Activated naive CD8-positive, alpha-beta T cell treated with anti-CD3 and anti-CD28 coated beads, Interleukin-2, amount 10 ng/mL, durations not matched to agents 7 days and 5 days (primary cell): Measurements from ENCODE around the gene TMEM171. TPM values are rescaled to one million over a fixed set of nuclear protein-coding genes. Genes with fewer than 3 reads are reported as not detected.

ENCODE experiments used
- ATAC-seq: fragments of 150-1000 bp; cut with Tn5 transposase; one replicate; pipeline ENCODE4 v1.10.0; 2021; ENCODE audit warnings: low read depth, moderate library complexity
- POLR2A ChIA-PET: fragments of 350-600 bp; sonication (Branson Sonifier 250); formaldehyde crosslinking; loops from one replicate; lab custom pipeline; 2021; ENCODE audit warnings: antibody characterized with exemption; lab: Charles Lee
- DNase-seq: peaks from one replicate; pipeline ENCODE4 v3.0.0; 2021
- H3K27ac Mint-ChIP-seq: one replicate; pipeline ENCODE4 v1.8.0; 2022; ENCODE audit warnings: mild to moderate bottlenecking, mixed read lengths
- H3K27me3 Mint-ChIP-seq: one replicate; pipeline ENCODE4 v1.8.0; 2022; ENCODE audit warnings: mild to moderate bottlenecking, moderate library complexity, mixed read lengths
- H3K36me3 Mint-ChIP-seq: one replicate; pipeline ENCODE4 v1.8.0; 2021; ENCODE audit warnings: mild to moderate bottlenecking, mixed read lengths
- H3K4me1 Mint-ChIP-seq: one replicate; pipeline ENCODE4 v1.8.0; 2021; ENCODE audit warnings: mixed read lengths
- H3K4me3 Mint-ChIP-seq: one replicate; pipeline ENCODE4 v1.8.0; 2022; ENCODE audit warnings: mild to moderate bottlenecking, moderate library complexity, mixed read lengths
- H3K9me3 Mint-ChIP-seq: one replicate; pipeline ENCODE4 v1.8.0; 2021; ENCODE audit warnings: mixed read lengths
- total RNA-seq, 2 experiments: library from RNA; stranded (reverse); gene quantifications; one replicate each; pipeline ENCODE4 v1.2.3, GENCODE V29; 2021

TMEM171 gene
- total RNA-seq, 2 experiments from 2014 or later = 0.25 to 0.31 TPM

DNA sequence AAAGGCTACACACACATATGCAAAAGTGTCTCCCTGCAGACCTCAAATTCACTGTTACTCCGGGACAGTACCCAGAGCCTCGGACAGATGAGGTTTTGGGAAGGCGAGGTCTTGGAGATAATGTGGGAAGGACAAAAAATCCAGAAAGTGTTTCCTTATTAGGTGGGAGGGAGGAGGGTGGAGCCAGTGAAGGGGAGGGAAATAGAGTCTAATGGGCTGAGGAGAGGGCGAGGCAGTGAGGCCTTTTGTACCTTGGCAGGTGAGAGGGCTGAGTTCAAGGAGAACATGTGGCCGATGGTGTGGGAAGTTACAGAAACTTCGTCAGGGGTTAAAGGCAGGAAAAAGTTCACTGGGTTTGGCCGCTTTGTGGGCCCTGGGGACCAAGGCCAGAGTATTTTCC lies 30.5 kb downstream of the TMEM171 start:
- ATAC-seq = no peak
- DNase-seq = no peak
- no peaks in the 10 kb centered on the region for H3K9me3 Mint-ChIP-seq
- no peak overlapping the region for H3K27ac Mint-ChIP-seq
- peaks cover 2% of the 10 kb centered on the region for H3K4me1 Mint-ChIP-seq
- POLR2A ChIA-PET = no interaction called here
- H3K36me3 Mint-ChIP-seq = no peaks in the 10 kb centered on the region
- H3K27me3 Mint-ChIP-seq = peaks cover 71% of the 10 kb centered on the region
- H3K4me3 Mint-ChIP-seq = no peak overlapping the region

DNA sequence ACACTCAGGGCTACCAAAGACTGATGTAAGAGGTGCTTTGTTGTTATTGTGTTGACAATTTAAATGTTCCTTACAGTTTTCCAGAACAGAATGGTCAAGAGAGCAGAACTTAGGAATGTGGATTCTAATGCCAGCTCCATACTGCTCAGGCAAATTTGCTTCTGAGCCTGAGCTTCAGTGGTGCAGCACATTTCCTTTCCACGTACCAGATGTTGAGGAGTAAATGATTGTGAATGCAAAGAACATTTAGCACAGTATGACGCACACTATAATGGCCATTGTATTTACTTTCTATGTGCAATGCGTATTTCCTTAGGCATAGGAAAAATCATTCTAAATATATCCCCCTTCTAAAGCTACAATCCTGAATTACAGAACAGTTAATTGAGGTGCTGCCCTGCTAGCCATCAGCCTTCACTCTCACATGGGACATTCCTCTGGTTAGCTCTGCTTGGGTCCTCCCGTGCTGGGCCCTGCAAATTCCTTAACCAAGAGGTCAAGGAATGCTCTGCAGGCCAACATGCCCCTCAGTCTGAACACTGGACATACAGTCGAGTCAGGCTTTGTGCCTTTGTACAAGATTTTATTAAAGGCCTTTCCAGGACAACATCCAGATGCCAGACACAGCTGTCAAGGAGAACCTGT lies 31.5 kb downstream of the TMEM171 start:
- DNase-seq = no peak
- Mint-ChIP-seq H3K4me1 (peaks cover 2% of the 10 kb centered on the region), H3K9me3 (no peaks in the 10 kb centered on the region), H3K27ac (no peak overlapping the region), H3K36me3 (no peaks in the 10 kb centered on the region), H3K4me3 (no peak overlapping the region), H3K27me3 (peaks cover 71% of the 10 kb centered on the region)
- no peak for ATAC-seq
- POLR2A ChIA-PET = interaction anchor here (0.8 kb wide), 1 partner anchor 311 kb away, joined by 6 read pairs; no protein-coding TSS in a partner anchor

DNA sequence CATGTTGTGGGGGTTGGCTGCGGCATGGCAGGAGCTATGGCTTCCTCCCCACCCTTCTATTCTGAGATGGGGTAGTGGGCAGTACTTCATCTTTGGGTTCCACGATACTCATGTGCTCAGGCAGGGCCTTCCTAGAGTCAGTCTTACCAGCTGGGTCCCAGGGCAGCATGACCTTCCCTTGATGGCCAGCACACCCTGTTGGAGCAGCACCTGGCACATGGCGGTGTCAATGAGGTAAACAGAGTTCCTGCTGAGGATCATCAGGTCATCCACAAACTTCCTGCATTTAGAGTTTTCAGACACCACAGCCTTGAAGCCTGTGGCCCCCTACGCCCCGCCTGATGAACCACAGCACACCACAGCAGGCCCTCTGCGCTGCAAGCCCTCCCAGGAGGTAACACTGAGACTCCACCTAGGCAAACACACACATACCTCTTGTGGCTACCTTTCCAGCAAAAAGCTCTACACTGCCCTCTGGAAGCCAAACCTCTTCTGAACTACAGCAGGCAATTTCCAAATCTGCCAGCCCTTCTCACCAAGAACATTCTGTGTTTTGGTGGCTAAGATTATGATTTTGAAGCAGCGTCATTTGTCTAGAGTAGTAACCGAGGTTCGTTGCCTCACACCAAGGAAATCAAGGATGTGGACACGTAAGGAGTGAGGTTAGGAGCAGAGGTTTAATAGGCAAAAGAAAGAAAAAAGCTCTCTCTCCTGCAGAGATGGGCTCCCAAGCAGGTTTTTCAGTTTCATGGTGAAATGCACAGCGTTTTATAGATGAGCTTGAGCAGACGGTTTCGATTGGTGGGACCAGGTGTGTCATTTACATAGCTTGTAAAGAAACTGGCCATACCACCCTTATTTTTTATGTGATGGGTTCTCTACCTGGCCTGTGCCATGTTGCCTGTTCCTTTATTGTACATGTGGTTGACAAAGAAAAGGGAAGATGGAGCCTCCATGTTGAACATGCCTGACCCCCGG lies 32.3 kb downstream of the TMEM171 start:
- peaks cover 2% of the 10 kb centered on the region for H3K4me1 Mint-ChIP-seq
- POLR2A ChIA-PET = interaction anchor here (0.8 kb wide), 1 partner anchor 312 kb away, joined by 6 read pairs; no protein-coding TSS in a partner anchor
- no peak overlapping the region for H3K4me3 Mint-ChIP-seq
- H3K27ac Mint-ChIP-seq = no peak overlapping the region
- peaks cover 72% of the 10 kb centered on the region for H3K27me3 Mint-ChIP-seq
- H3K36me3 Mint-ChIP-seq = no peaks in the 10 kb centered on the region
- DNase-seq (no peak), ATAC-seq (no peak)
- H3K9me3 Mint-ChIP-seq = no peaks in the 10 kb centered on the region

DNA sequence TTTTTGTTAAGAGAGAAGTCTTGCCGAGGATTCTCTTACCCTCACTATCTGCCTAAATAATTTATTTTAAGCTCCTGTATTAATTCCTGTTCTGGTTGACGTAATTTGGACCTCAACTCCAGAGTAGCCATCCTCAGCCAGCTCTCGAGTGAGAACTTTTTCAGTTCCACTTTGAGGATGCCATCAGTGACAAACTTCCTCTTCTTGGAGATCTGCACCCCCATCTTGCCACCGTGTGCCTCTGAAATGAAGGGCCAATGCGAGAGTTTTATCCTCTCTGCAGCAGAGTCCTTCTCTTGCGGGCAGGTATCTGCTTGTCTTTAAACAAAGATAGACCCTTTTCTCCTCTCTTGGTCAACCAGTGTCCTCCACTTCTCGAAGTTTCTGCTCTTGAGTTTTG lies 33.1 kb downstream of the TMEM171 start:
- POLR2A ChIA-PET = no interaction called here
- Mint-ChIP-seq H3K4me3 (no peak overlapping the region), H3K36me3 (no peaks in the 10 kb centered on the region), H3K27me3 (peaks cover 76% of the 10 kb centered on the region), H3K9me3 (no peaks in the 10 kb centered on the region), H3K27ac (no peak overlapping the region), H3K4me1 (peaks cover 2% of the 10 kb centered on the region)
- ATAC-seq (no peak), DNase-seq (no peak)

DNA sequence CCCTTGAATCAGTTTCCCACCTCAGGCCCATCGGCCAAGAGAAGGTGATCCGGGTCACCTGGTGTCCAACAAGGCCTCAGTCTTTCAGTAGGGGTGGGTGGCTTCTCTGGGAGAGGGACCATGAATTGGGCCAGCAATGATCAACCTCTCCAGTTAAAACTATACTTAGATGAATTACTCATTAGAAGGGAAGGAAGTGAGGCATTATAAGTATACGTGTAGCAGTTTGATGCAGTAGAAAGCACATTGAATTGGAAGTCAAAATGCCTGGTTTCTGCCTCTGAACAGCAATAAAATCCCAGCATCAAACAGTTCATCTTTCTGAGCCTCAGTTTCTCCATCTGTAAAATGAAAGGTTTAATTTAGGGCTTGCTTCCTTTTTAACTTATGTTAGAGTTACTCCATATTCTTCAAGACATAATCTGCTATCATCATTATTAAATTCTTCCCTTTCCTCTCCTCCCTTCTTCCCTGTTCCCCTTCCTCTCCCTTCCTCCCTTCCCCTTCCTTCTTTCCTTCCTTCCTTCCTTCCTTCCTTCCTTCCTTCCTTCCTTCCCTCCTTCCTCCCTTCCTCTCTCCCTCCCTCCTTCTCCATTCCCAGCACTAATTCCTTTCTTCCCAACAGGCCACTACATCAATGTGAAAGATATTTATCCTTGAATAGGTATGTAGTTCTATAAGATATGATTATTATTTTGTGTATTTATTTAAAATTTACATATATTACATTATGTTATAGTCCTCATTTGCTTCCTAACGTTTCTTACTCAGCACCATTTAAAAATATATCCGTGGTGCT lies 34.0 kb downstream of the TMEM171 start:
- POLR2A ChIA-PET = no interaction called here
- ATAC-seq = no peak
- peaks cover 6% of the 10 kb centered on the region for H3K4me1 Mint-ChIP-seq
- no peak overlapping the region for H3K27ac Mint-ChIP-seq
- no peaks in the 10 kb centered on the region for H3K9me3 Mint-ChIP-seq
- peaks cover 76% of the 10 kb centered on the region for H3K27me3 Mint-ChIP-seq
- H3K4me3 Mint-ChIP-seq = no peak overlapping the region
- no peak for DNase-seq
- no peaks in the 10 kb centered on the region for H3K36me3 Mint-ChIP-seq

DNA sequence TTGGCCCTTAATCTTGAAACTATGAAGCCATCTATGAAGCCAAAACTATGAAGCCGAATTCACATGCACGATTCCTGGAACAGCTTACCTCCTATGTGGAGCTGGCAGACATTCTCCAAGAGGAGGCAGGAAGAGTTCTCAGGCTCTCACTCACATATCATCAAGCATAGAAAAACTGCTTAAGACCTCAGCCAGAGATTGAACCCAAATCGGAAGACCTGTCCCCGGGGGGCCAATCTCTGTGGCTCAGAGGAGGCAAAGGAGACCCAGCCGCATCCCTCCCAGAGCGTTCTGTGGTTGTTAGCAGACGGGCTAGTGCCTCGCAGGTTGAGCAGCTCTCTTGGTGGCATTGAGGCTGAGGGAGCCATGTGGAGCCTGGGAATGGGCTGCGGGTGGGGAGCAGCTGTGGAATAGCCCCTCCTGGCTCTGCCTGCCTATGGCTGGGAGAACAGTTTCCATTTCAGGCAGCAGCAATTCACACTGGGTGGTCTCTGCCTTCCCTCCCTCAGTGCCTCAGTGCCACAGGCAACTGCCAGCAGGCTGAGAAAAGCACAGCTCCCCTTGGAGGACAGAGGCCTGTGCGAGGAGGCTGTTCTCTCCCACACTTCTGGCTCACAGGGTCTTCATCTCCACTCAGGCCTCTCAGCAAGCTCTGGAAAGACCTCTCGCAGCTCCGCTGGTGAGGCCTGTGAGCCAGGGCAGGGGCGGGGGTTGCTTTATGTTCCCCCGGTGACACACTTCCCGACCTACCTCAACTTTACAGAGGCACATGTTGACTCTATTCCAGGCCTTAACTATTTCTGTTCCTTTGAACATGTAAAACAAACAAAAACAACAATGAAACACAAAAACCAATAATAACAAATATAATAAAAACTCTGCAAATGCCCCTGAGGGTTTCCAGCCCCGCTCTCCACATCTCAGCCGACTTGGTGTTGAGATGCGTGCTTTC lies 35.2 kb downstream of the TMEM171 start:
- Mint-ChIP-seq H3K27ac (no peak overlapping the region), H3K4me1 (peaks cover 18% of the 10 kb centered on the region), H3K4me3 (no peak overlapping the region), H3K27me3 (peaks cover 77% of the 10 kb centered on the region), H3K9me3 (no peaks in the 10 kb centered on the region), H3K36me3 (no peaks in the 10 kb centered on the region)
- DNase-seq (no peak), ATAC-seq (no peak)
- POLR2A ChIA-PET = no interaction called here

DNA sequence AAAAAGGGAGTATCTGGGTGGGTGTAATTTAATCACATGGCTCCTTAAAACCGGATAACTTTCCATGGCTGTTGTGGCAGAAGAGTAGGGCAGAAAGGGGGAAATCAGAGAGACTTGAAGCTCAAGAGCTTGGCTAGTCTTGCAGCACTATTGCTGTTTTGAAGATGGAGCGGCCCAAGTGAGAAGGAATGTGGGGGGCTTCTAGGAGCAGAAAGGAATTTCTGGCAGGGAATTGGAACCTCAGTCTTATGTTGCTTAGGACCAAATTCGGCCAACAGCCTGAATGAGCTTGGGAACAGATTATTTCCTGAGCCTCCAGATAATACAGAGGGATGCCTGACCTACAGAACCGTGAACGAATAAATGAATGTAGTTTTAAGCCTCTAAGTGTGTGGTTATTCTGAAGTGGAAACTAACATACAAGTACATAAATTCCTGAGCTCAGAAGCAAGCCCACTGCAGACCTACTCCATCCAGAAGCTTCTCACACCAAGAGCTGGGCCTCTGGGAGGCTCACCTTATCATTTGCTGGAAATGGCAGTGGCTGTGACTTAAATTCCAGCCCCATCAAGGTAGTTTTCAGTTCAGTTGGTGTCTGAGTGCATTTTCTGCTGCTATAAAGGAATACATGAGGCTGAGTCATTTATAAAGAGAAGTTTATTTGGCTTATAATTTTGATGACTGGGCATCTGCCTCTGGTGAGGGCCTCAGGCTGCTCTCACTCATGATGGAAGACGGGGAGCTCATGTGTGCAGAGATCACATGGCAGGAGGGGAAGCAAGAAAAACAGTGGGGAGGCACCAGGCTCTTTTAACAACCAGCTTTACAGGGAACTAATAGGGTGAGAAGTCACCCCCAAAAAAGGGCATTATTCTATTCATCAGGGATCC lies 37.3 kb downstream of the TMEM171 start:
- Mint-ChIP-seq H3K27me3 (peaks cover 82% of the 10 kb centered on the region), H3K4me1 (peaks cover 24% of the 10 kb centered on the region), H3K4me3 (no peak overlapping the region), H3K27ac (no peak overlapping the region), H3K36me3 (no peaks in the 10 kb centered on the region), H3K9me3 (no peaks in the 10 kb centered on the region)
- DNase-seq (no peak), ATAC-seq (no peak)
- POLR2A ChIA-PET = no interaction called here

DNA sequence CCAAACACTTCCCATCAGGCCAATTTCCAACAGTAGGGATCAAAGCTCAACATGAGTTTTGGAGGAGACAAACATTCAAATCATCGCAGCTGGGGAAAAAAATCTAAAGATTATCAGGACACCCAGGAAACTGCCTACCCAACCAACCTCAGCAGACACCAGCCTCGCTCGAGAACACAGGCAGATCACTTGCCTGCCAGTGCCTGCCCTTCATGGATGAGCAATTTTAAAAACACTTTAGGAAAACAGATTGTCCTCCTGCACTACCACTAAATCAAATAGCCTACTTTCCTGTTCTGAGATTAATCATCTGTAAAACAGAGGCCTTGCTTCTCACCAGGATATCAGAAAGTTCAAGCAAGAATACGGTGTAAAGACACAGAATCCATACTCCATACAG lies 37.9 kb downstream of the TMEM171 start:
- POLR2A ChIA-PET = no interaction called here
- Mint-ChIP-seq H3K27me3 (peaks cover 88% of the 10 kb centered on the region), H3K36me3 (no peaks in the 10 kb centered on the region)

DNA sequence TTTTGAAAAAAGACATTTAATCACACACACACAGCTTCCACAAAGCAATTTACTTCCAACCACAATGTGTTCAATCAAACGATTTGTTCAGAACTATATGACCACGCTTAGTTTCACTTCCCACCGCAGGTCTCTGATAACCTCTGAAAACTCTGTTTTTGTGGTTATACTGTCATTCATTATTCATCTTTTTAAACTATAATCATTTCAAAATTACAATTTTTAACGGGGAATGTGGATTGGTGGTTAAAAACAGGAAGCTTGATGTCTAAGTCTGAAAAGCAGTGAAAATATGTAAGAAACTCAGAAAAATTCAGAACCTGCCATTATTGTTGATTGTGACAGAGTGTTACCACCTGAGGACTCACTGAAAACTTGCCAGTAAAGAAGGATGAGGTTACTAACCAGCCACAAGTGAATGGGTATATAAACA lies 39.9 kb downstream of the TMEM171 start:
- H3K27ac Mint-ChIP-seq = peak overlapping the region; percentile 67
- ATAC-seq (peak; percentile 78), DNase-seq (no peak)
- H3K27me3 Mint-ChIP-seq = peaks cover 88% of the 10 kb centered on the region
- no peaks in the 10 kb centered on the region for H3K36me3 Mint-ChIP-seq
- peak overlapping the region; percentile 48 for H3K4me3 Mint-ChIP-seq
- peaks cover 22% of the 10 kb centered on the region for H3K4me1 Mint-ChIP-seq
- POLR2A ChIA-PET = interaction anchor here (1.0 kb wide), 1 partner anchor 339 kb away, joined by 3 read pairs; no protein-coding TSS in a partner anchor
- H3K9me3 Mint-ChIP-seq = no peaks in the 10 kb centered on the region

More for the DNA sequence above, 37.9 kb downstream of the TMEM171 start:
- peaks cover 22% of the 10 kb centered on the region for H3K4me1 Mint-ChIP-seq
- no peak overlapping the region for H3K27ac Mint-ChIP-seq
- no peaks in the 10 kb centered on the region for H3K9me3 Mint-ChIP-seq
- DNase-seq = no peak
- ATAC-seq = no peak
- no peak overlapping the region for H3K4me3 Mint-ChIP-seq

DNA sequence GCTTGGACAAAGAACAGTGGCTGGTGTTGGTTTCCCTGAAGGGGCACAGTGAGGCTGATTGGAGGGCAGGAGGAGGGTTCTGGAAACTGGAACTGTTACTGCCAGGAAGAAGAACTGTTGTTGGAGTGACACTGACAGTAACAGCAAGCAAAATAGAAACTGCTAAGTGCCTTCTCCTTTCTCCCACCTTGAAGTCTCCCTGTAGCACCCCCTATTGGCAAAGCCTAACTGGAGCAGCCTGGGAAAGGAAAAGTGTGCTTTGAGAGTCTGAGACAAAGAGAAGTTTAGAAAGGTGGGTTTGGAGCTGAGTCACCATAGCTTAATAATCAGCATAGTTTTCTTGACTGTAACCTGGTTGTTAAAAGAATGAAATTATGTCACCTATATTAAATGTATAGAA lies 50.1 kb downstream of the TMEM171 start:
- POLR2A ChIA-PET = no interaction called here
- Mint-ChIP-seq H3K27ac (no peak overlapping the region), H3K9me3 (no peaks in the 10 kb centered on the region), H3K36me3 (no peaks in the 10 kb centered on the region), H3K4me3 (no peak overlapping the region), H3K27me3 (peaks cover 60% of the 10 kb centered on the region), H3K4me1 (no peaks in the 10 kb centered on the region)
- DNase-seq (no peak), ATAC-seq (no peak)

DNA sequence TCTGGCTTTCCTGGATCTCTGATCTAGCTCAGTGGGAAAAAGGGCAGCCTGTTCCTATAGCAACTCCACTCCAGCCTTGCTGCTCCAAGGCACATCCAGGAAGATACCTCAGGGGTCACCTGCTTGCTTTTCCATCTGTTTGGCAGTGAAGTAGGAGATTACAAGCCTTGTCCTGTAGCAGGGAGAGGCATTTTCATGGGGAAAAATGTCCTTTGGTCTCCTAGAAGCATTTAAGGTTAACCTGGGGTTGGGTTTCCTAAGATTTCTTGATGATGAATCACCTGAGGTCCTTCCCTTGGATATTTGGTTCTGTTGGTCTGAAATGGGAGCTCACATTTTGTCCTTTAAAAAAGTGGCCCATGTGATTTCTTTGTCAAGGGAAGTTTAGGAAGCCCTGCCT lies 51.1 kb downstream of the TMEM171 start:
- H3K4me1 Mint-ChIP-seq = no peaks in the 10 kb centered on the region
- DNase-seq (no peak), ATAC-seq (no peak)
- H3K27ac Mint-ChIP-seq = no peak overlapping the region
- POLR2A ChIA-PET = no interaction called here
- no peaks in the 10 kb centered on the region for H3K9me3 Mint-ChIP-seq
- H3K27me3 Mint-ChIP-seq = peaks cover 57% of the 10 kb centered on the region
- no peaks in the 10 kb centered on the region for H3K36me3 Mint-ChIP-seq
- no peak overlapping the region for H3K4me3 Mint-ChIP-seq
